ENCODE data around the gene BTRC.
"Not testable (repeated sequence)": the region's sequence is repeated elsewhere in the genome, so short reads cannot be mapped to it uniquely, and the experiment has no call there.

Gene BTRC

GRCh38 chr10:101414034-101414433 is 60.1 kb downstream of the BTRC start:
- ChIA-PET CTCF (no interaction called here), POLR2A (no interaction called here)
- TF ChIP-seq LEF1 (IDR thresholded peaks at IDR 0.05; ENCODE audit: borderline replicate concordance) = no peak
- no peak for TF ChIP-seq FOXM1 (IDR thresholded peaks at IDR 0.05; ENCODE audit: borderline replicate concordance)
- no peak for TF ChIP-seq SUZ12 (IDR thresholded peaks at IDR 0.05)
- TF ChIP-seq L3MBTL2 (conservative IDR thresholded peaks at IDR 0.05) = no peak
- no peak for TF ChIP-seq ELF4 (IDR thresholded peaks at IDR 0.05)
- no peak for TF ChIP-seq TARDBP (IDR thresholded peaks at IDR 0.05)
- no peak for TF ChIP-seq BHLHE40 (IDR thresholded peaks at IDR 0.05; ENCODE audit: borderline replicate concordance)
- TF ChIP-seq CTBP1 (IDR thresholded peaks at IDR 0.05; ENCODE audit: borderline replicate concordance) = no peak
- no peak for TF ChIP-seq HDGF (IDR thresholded peaks at IDR 0.05; ENCODE audit: borderline replicate concordance)
- TF ChIP-seq PKNOX1 (IDR thresholded peaks at IDR 0.05) = no peak
- no peak for TF ChIP-seq FOXA1 (IDR thresholded peaks at IDR 0.05)
- no peak for TF ChIP-seq NFRKB (IDR thresholded peaks at IDR 0.05)
- TF ChIP-seq ARNT (IDR thresholded peaks at IDR 0.05) = no peak
- no peak for TF ChIP-seq ZNF384 (IDR thresholded peaks at IDR 0.05)
- TF ChIP-seq FOXK2 (IDR thresholded peaks at IDR 0.05) = no peak
- no peak for TF ChIP-seq SP1 (IDR thresholded peaks at IDR 0.05)
- DNase-seq (ENCODE audit: extremely low spot score) = no peak

GRCh38 chr10:101415884-101416283 is 61.9 kb downstream of the BTRC start:
- CTCF ChIA-PET = interaction anchor here (0.6 kb wide), 1 partner anchor 243 kb away, joined by 3 read pairs; no protein-coding TSS in a partner anchor
- DNase-seq (ENCODE audit: extremely low spot score) = no peak
- POLR2A ChIA-PET = no interaction called here
- TF ChIP-seq NFRKB (IDR thresholded peaks at IDR 0.05) (no peak), SP1 (IDR thresholded peaks at IDR 0.05) (no peak), L3MBTL2 (conservative IDR thresholded peaks at IDR 0.05) (no peak), TARDBP (IDR thresholded peaks at IDR 0.05) (no peak), BHLHE40 (IDR thresholded peaks at IDR 0.05; ENCODE audit: borderline replicate concordance) (no peak), PKNOX1 (IDR thresholded peaks at IDR 0.05) (no peak), FOXK2 (IDR thresholded peaks at IDR 0.05) (no peak), ELF4 (IDR thresholded peaks at IDR 0.05) (no peak), ZNF384 (IDR thresholded peaks at IDR 0.05) (no peak), CTBP1 (IDR thresholded peaks at IDR 0.05; ENCODE audit: borderline replicate concordance) (no peak), FOXM1 (IDR thresholded peaks at IDR 0.05; ENCODE audit: borderline replicate concordance) (no peak), HDGF (IDR thresholded peaks at IDR 0.05; ENCODE audit: borderline replicate concordance) (no peak)

- DNase-seq (ENCODE audit: extremely low spot score); POLR2A ChIA-PET; CTCF ChIA-PET: not testable (repeated sequence)
Measured at GRCh38 chr10:101421967-101422366, 68.0 kb downstream of the BTRC start.

GRCh38 chr10:101425535-101425934 is 71.6 kb downstream of the BTRC start:
- ChIA-PET POLR2A (no interaction called here), CTCF (interaction anchor here (0.7 kb wide), 1 partner anchor 60 kb away, joined by 4 read pairs; no protein-coding TSS in a partner anchor)
- TF ChIP-seq ELF4 (IDR thresholded peaks at IDR 0.05) (no peak), FOXM1 (IDR thresholded peaks at IDR 0.05; ENCODE audit: borderline replicate concordance) (no peak), FOXK2 (IDR thresholded peaks at IDR 0.05) (no peak), CTBP1 (IDR thresholded peaks at IDR 0.05; ENCODE audit: borderline replicate concordance) (no peak), ARNT (IDR thresholded peaks at IDR 0.05) (no peak), FOXA1 (IDR thresholded peaks at IDR 0.05) (no peak), L3MBTL2 (conservative IDR thresholded peaks at IDR 0.05) (no peak), HDGF (IDR thresholded peaks at IDR 0.05; ENCODE audit: borderline replicate concordance) (no peak), TARDBP (IDR thresholded peaks at IDR 0.05) (no peak), SP1 (IDR thresholded peaks at IDR 0.05) (no peak), PKNOX1 (IDR thresholded peaks at IDR 0.05) (no peak), LEF1 (IDR thresholded peaks at IDR 0.05; ENCODE audit: borderline replicate concordance) (no peak), NFRKB (IDR thresholded peaks at IDR 0.05) (no peak), ZNF384 (IDR thresholded peaks at IDR 0.05) (no peak), BHLHE40 (IDR thresholded peaks at IDR 0.05; ENCODE audit: borderline replicate concordance) (no peak), SUZ12 (IDR thresholded peaks at IDR 0.05) (no peak)
- DNase-seq (ENCODE audit: extremely low spot score) = no peak

- no peak for TF ChIP-seq LEF1 (IDR thresholded peaks at IDR 0.05; ENCODE audit: borderline replicate concordance)
- TF ChIP-seq ARNT (IDR thresholded peaks at IDR 0.05) = no peak
- no peak for TF ChIP-seq NFRKB (IDR thresholded peaks at IDR 0.05)
- no peak for TF ChIP-seq TARDBP (IDR thresholded peaks at IDR 0.05)
- TF ChIP-seq ZNF384 (IDR thresholded peaks at IDR 0.05) = no peak
- no peak for TF ChIP-seq L3MBTL2 (conservative IDR thresholded peaks at IDR 0.05)
- no peak for TF ChIP-seq ELF4 (IDR thresholded peaks at IDR 0.05)
- no peak for TF ChIP-seq HDGF (IDR thresholded peaks at IDR 0.05; ENCODE audit: borderline replicate concordance)
- TF ChIP-seq BHLHE40 (IDR thresholded peaks at IDR 0.05; ENCODE audit: borderline replicate concordance) = no peak
- no peak for TF ChIP-seq SP1 (IDR thresholded peaks at IDR 0.05)
- TF ChIP-seq FOXM1 (IDR thresholded peaks at IDR 0.05; ENCODE audit: borderline replicate concordance) = no peak
- TF ChIP-seq PKNOX1 (IDR thresholded peaks at IDR 0.05) = no peak
- TF ChIP-seq SUZ12 (IDR thresholded peaks at IDR 0.05) = no peak
- no peak for TF ChIP-seq FOXA1 (IDR thresholded peaks at IDR 0.05)
- TF ChIP-seq FOXK2 (IDR thresholded peaks at IDR 0.05) = no peak
- DNase-seq (ENCODE audit: extremely low spot score) = no peak
- ChIA-PET CTCF (interaction anchor here (1.5 kb wide), 1 partner anchor 16 kb away, joined by 3 read pairs; no protein-coding TSS in a partner anchor), POLR2A (no interaction called here)
Measured at GRCh38 chr10:101428036-101428435, 74.1 kb downstream of the BTRC start.
